NCI-H748 (cell line): ENCODE results near the gene GPT2.

Experiments
- DNase-seq: peaks from one replicate; lab custom pipeline; 2025; ENCODE audit not compliant: unreplicated experiment; lab: John Stamatoyannopoulos, UW

GPT2 gene, protein sequence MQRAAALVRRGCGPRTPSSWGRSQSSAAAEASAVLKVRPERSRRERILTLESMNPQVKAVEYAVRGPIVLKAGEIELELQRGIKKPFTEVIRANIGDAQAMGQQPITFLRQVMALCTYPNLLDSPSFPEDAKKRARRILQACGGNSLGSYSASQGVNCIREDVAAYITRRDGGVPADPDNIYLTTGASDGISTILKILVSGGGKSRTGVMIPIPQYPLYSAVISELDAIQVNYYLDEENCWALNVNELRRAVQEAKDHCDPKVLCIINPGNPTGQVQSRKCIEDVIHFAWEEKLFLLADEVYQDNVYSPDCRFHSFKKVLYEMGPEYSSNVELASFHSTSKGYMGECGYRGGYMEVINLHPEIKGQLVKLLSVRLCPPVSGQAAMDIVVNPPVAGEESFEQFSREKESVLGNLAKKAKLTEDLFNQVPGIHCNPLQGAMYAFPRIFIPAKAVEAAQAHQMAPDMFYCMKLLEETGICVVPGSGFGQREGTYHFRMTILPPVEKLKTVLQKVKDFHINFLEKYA

DNA sequence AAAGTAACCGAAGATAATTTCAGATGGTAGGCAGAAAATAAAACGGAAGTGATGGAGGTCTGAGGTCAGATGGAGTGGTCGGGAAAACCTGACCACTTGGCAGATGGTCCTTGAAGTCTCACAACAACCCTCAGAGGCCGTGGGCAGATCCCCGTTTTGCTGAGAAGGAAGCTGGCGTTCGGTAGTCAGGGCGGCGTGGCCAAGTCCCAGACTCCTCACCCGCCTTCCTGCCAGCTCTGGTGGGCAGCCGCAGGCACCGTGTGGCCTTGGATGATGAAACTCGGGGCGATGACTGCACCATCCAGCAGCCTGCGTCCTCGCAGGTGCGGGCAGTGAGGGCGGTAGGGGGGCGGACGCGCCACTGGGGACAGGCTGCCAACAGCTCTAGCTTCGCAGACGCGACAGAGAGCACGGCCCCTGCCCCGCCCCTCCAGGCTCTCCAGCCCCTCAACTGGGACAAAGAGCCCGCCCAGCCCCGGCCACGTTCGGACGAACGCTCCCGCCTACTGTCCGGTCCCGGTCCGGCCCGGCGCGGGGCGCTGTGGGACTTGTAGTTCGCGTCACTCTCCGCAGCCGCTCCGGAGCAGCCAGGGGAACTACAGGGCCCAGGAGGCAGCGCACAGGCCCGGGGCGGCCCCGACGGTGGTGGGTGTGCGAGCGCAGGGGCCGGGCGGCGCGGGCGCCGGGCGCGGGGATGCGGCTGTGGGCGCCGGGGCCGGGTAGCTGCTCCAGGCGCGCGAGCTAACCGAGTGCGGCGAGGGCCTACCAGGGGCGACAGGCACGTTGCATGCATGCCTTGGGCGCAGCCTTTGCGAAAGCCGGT lies at the start of gene GPT2:
GPT2 (plus strand) TSS at position 673 of the 823 bp plus-strand sequence. CDS start 354 bp downstream, outside the sequence.
- DNase-seq = peak; percentile 97

DNA sequence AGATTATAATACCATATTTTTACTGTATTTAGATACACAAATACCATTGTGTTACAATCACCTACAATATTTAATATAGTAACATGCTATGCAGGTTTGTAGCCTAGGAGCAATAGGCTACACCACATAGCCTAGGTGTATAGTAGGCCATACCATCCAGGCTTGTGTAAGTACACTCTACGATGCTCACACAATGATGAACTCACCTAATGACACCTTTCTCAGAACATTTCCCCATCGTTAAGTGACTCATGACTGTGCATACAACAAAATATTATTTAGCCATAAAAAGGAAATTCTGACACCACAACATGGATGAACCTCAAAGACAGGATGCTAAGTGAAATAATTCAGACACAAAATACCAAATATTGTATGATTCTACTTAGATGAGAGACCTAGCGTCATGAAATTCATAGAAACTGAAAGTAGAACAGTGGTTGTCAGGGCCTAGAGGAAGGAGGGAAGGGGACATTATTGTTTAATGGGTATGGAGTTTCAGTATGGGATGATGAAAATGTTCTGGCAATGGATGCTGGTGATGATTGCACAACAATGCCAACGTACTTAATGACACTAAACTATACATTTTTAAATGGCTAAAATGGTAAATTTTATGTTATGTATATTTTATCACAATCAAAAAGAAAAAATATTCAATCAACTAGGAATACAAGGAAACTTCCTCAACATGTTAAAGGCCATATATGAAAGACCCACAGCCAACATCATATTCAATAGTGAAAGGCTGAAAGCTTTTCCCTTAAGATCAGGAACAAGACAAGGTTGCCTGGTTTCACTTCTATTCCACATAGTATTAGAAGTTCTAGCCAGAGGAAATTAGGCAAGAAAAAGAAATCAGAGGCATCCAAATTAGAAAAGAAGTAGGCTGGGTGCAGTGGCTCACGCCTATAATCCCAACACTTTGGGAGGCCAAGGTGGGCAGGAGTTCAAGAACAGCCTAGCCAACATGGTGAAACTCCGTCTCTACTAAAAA lies 47.3 kb upstream of the GPT2 start:
- peak; percentile 15 for DNase-seq

DNA sequence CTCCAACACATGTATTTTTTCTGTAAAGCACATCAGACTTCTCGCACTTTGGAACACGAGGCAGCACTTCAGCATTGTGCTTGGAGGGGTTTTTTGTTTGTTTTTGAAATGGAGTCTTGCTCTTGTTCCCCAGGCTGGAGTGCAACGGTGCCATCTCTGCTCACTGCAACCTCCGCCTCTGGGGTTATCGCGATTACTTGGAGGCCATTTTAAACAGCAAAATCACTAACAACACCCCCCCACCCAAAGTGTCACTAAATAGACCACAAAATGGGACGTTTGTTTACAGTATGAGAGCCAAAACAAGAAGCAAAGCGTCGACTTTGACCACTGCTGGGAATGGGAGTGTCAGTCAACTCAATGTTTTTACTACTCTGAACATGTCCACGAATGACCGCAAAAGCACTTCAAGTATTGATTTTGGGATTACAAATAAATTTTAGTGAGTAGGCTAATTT lies 44.1 kb upstream of the GPT2 start:
- peak; percentile 6 for DNase-seq

DNA sequence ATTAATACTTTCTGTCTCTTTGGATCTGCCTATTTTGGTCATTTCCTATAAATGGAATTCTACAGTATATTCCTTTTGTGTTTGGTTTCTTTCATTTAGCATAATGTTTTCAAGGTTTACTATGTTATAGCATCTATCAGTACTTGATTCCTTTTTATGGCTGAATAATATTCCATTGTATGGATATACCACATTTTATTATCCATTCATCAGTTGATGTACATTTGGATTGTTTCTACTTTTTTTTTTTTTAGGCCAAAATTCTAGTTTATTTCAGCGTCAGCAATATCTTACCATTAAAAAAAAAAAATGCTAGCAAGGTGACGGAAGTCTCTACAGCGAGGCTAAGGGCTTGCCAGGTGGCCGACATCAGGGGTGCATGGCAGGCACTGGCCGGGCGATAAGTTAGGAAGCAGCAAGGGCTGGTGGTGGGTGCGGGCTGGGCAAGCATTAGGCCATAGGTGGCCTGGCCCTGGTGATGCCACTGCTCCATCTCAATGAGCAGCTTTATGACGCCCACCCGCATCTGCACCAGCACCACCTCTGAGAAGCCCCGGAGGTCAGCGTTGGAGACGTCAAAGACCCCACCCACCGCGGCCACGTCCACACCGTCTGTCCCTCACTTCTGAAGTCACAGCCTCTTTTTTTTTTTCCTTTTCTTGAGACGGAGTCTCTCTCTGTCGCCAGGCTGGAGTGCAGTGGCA lies 41.8 kb upstream of the GPT2 start:
- DNase-seq = no peak

DNA sequence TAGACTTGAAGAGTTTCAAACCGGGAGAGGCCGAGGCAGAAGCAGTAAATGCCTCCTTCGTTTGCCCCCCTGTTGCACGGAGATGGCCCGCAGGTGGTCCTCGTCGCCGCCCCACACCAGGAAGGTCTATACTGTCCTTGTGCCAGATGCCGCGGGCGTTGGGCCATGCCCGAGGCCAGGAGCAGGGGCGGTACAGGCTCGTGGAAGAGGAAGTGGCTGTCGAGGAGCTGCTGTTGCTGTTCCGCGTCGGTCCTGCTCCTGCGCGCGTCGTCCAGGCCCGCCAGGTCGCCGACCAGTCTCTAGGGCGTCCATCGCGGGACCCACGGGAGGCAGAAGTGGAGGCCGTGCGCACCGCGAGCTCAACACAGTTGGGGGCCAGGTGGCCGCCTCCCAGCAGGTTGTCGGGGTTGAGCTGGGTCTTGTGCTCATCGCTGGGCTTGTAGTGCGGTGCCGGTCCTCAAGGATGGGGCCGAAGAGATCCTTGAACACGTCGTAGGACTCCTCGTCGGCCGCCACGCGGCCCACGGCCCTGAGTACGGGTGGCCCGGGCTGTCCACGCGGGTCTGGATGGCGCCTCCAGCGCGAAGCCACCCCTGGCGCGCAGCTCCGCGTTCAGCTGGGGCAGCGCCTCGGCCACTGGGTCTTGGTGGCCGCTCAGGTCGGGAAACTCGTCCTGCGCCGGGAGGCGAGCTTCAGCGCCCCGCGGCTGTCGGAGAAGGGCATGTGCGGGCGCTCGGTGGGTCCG lies 40.1 kb upstream of the GPT2 start:
- no peak for DNase-seq

DNA sequence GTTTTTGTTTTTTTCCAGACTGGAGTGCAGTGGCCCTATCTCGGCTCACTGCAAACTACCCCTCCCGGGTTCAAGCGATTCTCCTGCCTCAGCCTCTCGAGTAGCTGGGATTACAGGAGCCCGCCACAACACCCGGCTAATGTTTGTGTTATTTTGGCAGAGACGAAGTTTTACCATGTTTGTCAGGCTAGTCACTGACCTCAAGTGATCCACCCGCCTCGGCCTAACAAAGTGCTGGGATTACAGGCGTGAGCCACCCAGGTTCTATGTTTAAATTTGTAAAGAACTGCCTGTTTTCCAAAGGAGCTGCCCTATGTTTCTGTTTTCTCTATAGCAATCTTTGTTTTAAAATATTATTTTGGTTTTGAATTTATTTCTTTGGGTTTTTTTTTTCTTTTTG lies 39.4 kb upstream of the GPT2 start:
- no peak for DNase-seq

DNA sequence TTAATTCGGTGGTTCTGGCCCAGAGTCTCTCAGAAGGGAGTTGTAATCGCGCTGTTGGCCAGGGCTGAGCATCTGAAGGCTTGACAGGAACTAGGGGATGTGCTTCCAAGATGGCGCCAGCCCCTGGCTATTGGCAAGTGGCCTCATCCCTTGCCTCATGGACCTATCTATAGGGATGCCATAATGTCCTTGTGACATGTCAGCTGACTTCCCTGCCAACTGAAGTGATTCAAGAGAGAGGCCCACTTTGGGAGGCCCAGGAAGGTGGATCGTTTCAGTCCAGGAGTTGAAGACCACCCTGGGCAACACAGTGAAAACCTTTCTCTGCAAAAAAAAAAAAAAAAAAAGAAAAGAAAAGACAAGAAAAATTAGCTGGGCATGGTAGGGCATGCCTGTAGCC lies 38.2 kb upstream of the GPT2 start:
- DNase-seq = no peak

DNA sequence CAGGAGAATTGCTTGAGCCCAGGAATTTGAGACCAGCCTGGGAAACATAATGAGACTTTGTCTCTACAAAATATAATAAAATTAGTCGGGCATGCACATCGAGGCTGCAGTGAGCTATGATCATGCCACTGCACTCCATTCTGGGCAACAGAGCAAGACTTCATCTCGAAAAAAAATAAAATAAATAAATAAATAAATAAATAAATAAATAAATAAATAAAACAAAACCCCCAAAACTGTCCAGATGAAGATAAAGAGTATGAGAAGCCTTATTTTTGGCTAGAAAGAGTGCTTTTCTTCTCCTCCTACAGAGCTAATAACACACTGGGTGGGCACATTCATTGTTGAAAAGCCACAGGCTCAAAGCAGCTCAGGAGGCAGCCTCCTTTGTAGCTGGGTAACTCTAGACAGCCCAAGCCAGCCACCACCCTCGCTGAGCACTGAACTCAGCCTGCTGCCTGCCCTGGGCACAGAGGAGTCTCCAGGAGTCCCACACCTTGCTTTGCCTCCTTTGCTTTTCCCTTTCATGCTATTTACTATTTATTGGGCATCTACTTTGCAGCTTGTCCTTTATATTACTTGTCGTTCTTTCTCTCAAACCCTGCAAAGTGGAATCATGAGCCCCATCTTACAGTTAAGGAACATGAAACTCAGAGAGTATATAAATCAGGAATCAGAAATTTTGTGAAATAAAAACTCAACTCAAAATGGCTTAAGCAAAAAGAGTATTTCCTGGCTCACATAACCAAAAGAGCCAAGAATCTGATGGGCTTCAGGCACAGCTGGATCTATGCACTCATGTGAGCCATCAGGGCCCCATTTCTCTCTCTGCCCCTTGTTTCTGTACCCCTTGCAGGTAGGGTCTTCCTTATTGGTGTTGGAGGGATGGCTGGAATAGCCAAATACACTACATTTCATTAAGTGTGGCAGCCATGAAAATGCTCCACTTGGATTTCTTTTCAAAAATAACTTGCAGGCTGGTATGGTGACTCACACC lies 35.1 kb upstream of the GPT2 start:
- DNase-seq = no peak

DNA sequence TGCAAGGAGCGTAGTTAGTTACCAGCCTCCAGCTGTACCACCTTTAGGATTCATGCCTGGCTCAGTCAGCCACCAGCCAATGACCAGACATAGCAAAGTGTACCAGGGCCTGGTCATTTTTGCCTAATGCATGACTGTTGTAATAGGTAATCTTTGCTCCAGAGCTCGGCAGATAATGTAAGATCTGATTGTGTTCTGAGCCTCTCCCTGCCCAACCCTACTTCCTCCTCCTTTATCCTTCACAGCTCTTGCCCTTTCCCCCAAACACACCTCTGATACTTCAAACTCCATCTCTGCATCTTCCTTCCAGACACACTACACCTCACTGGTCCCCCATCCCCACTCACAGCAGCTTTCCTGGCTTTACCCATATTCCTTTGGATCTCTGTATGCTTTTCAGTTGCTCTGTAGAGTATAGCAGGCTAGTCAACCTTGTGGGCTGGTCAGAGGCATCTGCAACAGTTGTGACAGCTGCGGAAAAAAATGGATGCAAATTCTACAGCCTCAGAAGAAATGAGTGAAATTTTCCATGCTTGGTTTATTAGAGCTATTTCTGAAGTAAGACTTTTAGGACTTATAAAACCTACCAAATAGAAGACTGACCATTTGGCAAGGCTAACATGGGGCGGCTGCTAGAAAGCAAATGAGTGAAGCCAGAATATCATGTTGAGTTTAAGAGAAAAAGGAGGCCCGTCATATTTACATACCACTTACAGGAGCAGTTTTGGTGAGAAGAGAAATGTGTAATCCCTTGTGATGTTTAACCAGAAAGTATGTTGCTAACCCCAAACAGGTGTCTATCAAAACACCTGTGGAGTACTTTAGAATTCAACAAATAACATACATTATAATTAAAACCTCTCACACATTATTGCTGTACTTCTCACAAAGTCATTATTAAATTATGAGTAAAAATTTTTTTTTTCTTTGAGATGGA lies 33.3 kb upstream of the GPT2 start:
- DNase-seq = no peak

DNA sequence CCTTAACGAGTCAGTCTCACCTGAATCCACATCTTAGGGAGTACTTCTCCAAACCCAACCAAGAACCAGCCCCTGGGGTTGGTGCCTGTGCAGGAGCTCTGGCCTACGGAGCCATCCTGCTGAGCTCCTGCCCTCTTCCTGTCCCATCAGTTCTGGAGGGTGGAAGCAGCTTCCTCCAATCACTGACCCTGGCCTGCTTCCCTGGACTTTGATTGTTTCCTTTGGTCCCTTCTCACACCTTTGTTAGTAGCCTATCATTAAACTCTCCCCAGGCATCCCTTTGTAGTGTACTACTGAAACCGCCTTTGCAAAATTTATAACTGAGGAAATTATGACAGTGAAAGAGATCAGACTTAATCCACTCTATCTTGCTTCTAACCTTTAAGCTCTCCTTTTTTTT lies 32.0 kb upstream of the GPT2 start:
- no peak for DNase-seq

DNA sequence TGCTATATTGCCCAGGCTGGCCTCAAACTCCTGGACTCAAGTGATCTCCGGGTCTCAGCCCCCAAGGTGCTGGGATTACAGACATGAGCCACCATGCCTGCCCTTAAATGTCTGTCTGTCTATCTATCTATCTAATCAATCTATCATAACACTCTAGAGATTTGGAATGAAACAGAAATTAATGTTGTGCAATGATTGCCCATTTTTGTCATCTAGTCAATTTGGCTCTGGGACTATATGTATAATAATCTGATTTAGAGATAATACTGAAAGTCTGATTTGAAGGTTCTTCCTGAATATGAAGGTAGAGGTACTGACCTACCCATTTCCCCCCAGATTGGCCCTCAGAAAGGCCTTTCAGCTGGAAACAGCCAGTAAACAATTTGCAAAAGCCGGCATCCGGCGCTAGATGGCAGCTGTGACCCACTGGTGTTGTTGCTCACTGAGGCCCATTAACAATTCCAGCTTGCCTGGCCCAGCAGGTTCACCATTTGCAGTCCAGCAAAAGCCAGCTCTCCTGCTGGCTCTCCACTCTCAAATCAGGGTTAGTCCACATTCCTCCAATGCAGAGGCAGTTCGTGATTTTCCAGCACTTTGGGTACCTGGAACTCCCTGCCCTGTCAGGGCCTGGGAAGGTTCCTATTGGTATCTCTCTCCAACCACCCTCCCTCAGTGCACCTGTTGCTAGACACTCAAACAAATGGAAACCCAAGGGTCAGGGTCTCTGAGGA lies 30.3 kb upstream of the GPT2 start:
- peak; percentile 69 for DNase-seq

DNA sequence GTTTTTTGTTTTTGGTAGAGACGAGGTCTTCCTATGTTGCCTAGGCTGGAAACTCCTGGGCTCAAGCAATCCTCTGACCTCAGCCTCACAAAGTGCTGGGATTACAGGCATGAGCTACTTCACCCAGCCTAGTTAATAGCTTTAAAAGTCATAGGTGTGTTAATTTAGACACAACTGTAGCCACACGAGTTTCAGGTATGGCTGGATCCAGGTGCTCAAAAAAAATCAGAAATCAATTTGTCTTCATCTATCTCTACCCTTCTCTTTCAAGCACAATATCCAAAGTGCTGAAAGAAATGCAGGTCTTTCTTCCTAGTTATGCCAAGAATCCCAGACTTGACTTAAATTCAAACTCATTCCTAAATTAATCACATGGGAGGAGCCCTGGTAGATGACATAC lies 29.3 kb upstream of the GPT2 start:
- DNase-seq = no peak

DNA sequence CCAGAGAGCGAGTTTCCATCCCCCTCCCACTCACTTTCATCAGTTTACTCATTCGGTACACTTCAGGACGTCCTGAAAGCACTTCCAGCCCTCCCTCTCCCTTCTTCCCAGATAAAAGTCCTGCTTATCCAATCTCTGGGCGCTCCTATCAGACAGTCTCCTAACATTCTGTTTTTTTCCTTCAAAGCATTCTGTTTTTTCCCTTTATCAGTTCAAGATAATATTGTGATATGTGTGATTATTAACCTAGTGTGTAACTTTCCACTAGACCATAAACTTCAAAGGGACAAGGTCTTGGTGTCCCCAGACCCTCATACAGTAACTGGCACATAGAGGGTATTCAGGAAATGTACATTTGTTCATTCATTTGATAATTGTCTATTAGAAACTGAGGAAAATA lies 28.8 kb upstream of the GPT2 start:
- DNase-seq = no peak

DNA sequence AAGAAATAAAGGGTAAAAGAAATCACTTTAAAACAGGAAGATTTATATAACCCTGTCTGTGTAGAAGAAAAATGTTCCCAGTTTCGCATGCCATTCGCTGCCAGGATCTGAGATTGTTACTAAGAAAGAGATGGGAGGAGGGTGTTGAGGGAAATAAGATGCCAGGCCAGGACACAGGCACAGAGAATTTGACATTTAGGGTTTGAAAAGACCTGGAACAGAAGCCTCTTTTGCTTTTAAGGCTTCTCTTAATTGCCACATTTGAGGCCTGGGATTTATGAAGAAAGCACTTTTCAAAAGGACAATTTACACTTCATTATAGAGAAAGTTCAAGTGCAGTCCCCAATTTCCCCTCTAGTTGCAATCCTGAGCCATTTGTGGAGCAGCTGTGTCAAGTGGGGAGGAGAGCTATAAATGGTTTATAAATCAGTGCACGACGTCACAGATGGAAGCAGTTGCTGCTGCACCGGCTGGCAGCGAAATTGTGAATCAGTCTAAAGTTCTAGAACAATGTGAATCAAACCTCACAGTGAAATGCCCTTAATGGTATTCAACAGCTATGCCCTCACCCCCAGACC lies 26.7 kb upstream of the GPT2 start:
- DNase-seq = peak; percentile 61

DNA sequence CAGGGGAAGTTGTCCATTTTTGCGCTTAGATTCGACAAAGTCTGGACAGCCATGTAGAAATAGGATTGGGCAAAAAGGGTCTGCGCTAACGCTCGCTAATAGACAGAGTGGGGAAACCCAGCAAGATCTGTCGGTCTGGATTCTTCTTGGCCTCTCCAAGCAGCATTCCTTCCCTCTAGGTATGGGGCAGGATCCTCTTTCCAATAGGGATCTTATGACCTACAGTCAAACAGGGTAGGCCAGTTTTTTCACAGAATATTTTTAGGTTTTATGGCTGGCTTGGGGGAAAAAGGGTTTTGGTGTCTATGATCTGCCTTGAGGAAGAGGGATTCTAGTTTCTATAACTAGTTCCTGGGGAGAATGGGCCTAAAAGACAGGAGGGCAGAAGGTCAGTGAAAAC lies 26.0 kb upstream of the GPT2 start:
- no peak for DNase-seq

DNA sequence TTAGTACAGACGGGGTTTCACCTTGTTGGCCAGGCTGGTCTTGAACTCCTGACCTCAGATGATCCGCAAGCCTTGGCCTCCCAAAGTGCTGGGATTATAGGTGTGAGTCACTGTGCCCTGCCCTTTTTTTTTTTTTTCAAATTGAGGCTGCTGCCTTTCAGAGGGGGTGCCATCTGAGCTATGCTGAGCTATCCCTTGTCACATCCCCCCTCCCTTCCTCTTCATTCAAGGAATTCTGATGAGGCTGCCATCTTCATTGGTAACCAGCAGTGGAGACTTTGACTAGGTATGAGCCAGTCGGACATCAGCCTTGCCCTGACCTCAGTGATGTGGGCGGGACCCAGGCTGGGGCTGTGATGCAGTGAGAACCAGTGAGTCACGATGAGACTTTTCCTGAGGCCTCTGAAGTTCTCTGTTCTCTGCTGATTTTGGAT lies 24.4 kb upstream of the GPT2 start:
- no peak for DNase-seq
